Osteoblast (primary cell): ENCODE measurements around the gene SYT2. TPM values are rescaled to one million over a fixed set of nuclear protein-coding genes. Genes with fewer than 3 reads are reported as not detected.

Experiments used
- DNase-seq: peaks from one replicate; pipeline ENCODE4 v3.0.0; 2011; ENCODE audit warnings: low spot score, mixed read lengths; ENCODE audit not compliant: insufficient read length; ENCODE audit errors: missing footprints
- H2AFZ ChIP-seq: 2 replicates; pipeline ENCODE4 v1.6.0; 2011; ENCODE audit warnings: mild to moderate bottlenecking, low read length
- H3K27ac ChIP-seq: 2 replicates; pipeline ENCODE4 v1.5.1; 2011; ENCODE audit warnings: mild to moderate bottlenecking, low read depth, low read length, moderate library complexity
- H3K27me3 ChIP-seq: 2 replicates; pipeline ENCODE4 v1.6.0; 2012; ENCODE audit warnings: mild to moderate bottlenecking, control low read depth, inconsistent platforms, low read length, moderate library complexity; ENCODE audit not compliant: insufficient read depth
- H3K36me3 ChIP-seq: 2 replicates; pipeline ENCODE4 v1.5.1; 2011; ENCODE audit warnings: mild to moderate bottlenecking, low read length, control low read depth, moderate library complexity; ENCODE audit not compliant: insufficient read depth
- H3K4me1 ChIP-seq: 2 replicates; pipeline ENCODE4 v1.5.1; 2011; ENCODE audit warnings: mild to moderate bottlenecking, low read length, control low read depth, moderate library complexity; ENCODE audit not compliant: insufficient read depth
- H3K4me2 ChIP-seq: 2 replicates; pipeline ENCODE4 v1.6.0; 2011; ENCODE audit warnings: mild to moderate bottlenecking, low read length; ENCODE audit not compliant: insufficient read depth
- H3K4me3 ChIP-seq: fragments of 200-600 bp; sonication (generic); 3 replicates; pipeline ENCODE4 v1.5.1; 2012; ENCODE audit warnings: mild to moderate bottlenecking, low read length, inconsistent platforms; ENCODE audit not compliant: insufficient read depth
- H3K79me2 ChIP-seq: 2 replicates; pipeline ENCODE4 v1.6.0; 2012; ENCODE audit warnings: mild to moderate bottlenecking, low read length, control low read depth, inconsistent platforms; ENCODE audit not compliant: insufficient read depth
- H3K9me3 ChIP-seq: 2 replicates; pipeline ENCODE4 v1.5.1; 2011; ENCODE audit warnings: low read depth, low read length, control low read depth
- H4K20me1 ChIP-seq: 2 replicates; pipeline ENCODE4 v1.6.0; 2012; ENCODE audit warnings: mild to moderate bottlenecking, low read length, control low read depth; ENCODE audit not compliant: insufficient read depth
- total RNA-seq: library from RNA; depleted of rRNA; stranded (reverse); fragments of >200 nt; gene quantifications from 2 replicates; pipeline ENCODE4 v1.2.3, GENCODE V29; 2012
- TF ChIP-seq, protein P1 (sequence below): IDR thresholded peaks from 2 replicates; pipeline ENCODE4 v1.5.1; 2011; ENCODE audit warnings: mild to moderate bottlenecking, low read depth, low read length, moderate library complexity; ENCODE audit errors: extremely low read depth

Gene SYT2
- total RNA-seq, 1 donor: not detected

GRCh38 chr1:202701200-202701599, 9.1 kb downstream of the SYT2 start:
- no peak overlapping the region for H2AFZ ChIP-seq
- no peaks in the 10 kb centered on the region for H3K9me3 ChIP-seq
- no peaks in the 10 kb centered on the region for H3K79me2 ChIP-seq
- peaks cover 73% of the 10 kb centered on the region for H3K27me3 ChIP-seq
- H3K36me3 ChIP-seq: no peaks in the 10 kb centered on the region
- TF ChIP-seq, protein P1, sequence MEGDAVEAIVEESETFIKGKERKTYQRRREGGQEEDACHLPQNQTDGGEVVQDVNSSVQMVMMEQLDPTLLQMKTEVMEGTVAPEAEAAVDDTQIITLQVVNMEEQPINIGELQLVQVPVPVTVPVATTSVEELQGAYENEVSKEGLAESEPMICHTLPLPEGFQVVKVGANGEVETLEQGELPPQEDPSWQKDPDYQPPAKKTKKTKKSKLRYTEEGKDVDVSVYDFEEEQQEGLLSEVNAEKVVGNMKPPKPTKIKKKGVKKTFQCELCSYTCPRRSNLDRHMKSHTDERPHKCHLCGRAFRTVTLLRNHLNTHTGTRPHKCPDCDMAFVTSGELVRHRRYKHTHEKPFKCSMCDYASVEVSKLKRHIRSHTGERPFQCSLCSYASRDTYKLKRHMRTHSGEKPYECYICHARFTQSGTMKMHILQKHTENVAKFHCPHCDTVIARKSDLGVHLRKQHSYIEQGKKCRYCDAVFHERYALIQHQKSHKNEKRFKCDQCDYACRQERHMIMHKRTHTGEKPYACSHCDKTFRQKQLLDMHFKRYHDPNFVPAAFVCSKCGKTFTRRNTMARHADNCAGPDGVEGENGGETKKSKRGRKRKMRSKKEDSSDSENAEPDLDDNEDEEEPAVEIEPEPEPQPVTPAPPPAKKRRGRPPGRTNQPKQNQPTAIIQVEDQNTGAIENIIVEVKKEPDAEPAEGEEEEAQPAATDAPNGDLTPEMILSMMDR: no peak
- H3K27ac ChIP-seq: no peak overlapping the region
- no peaks in the 10 kb centered on the region for H4K20me1 ChIP-seq
- no peaks in the 10 kb centered on the region for H3K4me1 ChIP-seq
- H3K4me2 ChIP-seq: no peak overlapping the region
- no peak for DNase-seq
- no peak overlapping the region for H3K4me3 ChIP-seq

DNA sequence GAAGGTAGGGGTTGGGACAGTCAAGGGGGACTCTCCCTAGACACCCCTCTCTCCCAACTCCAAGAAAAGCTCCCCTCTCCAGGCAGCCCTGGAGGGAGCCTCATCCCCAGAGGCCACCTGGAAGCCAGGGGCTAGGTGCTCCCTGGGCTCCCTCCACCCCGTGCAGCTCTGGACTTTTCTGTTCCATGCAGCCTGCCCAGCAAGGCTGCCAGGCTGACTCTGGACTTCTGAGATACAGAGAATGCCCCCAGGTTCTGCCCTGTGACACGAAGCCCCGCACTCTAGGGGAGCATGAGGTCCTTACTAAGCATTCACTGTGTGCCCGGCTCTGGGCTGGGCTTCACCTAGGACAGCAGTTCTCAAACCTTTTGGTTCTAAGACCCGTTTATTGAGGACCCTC, 10.2 kb downstream of the SYT2 start:
- no peaks in the 10 kb centered on the region for H4K20me1 ChIP-seq
- TF ChIP-seq, protein P1: no peak
- H3K4me3 ChIP-seq: no peak overlapping the region
- no peak overlapping the region for H3K27ac ChIP-seq
- no peaks in the 10 kb centered on the region for H3K36me3 ChIP-seq
- H3K4me2 ChIP-seq: no peak overlapping the region
- H3K27me3 ChIP-seq: peaks cover 68% of the 10 kb centered on the region
- H3K9me3 ChIP-seq: no peaks in the 10 kb centered on the region
- H3K4me1 ChIP-seq: no peaks in the 10 kb centered on the region
- no peak overlapping the region for H2AFZ ChIP-seq
- no peaks in the 10 kb centered on the region for H3K79me2 ChIP-seq
- DNase-seq: no peak

DNA sequence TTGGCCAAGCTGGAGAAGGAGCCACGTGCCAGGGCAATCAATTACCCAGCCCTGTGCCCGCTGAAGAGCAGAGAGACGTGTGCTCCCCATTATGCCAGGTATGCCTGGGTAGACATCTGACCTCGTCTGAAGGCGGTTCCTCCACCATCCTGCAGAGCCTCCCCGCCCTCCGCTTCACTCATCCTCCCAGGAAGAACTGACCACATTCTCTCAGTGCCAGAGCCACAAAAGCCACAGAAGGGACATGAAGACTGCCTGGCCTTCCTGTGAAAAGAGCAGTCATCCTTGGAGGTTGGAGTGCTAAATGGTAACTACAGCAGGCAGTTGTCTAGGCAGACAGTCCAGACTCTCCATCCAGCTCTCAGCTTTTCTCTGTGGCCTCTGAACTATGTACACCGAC, 12.0 kb downstream of the SYT2 start:
- Histone ChIP-seq H2AFZ (no peak overlapping the region), H3K27ac (no peak overlapping the region)
- DNase-seq: no peak

GRCh38 chr1:202697038-202697437, 13.2 kb downstream of the SYT2 start:
- no peak overlapping the region for H3K27ac ChIP-seq
- H3K79me2 ChIP-seq: no peaks in the 10 kb centered on the region
- H3K27me3 ChIP-seq: peaks cover 47% of the 10 kb centered on the region
- H3K4me1 ChIP-seq: no peaks in the 10 kb centered on the region
- H2AFZ ChIP-seq: no peak overlapping the region
- H3K4me3 ChIP-seq: no peak overlapping the region
- no peak for DNase-seq
- no peaks in the 10 kb centered on the region for H3K9me3 ChIP-seq
- no peaks in the 10 kb centered on the region for H3K36me3 ChIP-seq
- no peaks in the 10 kb centered on the region for H4K20me1 ChIP-seq
- H3K4me2 ChIP-seq: no peak overlapping the region
- TF ChIP-seq, protein P1: no peak

More for the DNA sequence above, 12.0 kb downstream of the SYT2 start:
- Histone ChIP-seq H3K79me2 (no peaks in the 10 kb centered on the region), H3K27me3 (peaks cover 52% of the 10 kb centered on the region), H3K36me3 (no peaks in the 10 kb centered on the region), H3K4me1 (no peaks in the 10 kb centered on the region), H3K4me2 (no peak overlapping the region), H3K4me3 (no peak overlapping the region), H4K20me1 (no peaks in the 10 kb centered on the region), H3K9me3 (no peaks in the 10 kb centered on the region)
- TF ChIP-seq, protein P1: no peak
